Frontal cortex (tissue), 4 donors: Measurements from ENCODE around the gene PBX3. TPM values are rescaled to one million over a fixed set of nuclear protein-coding genes. Genes with fewer than 3 reads are reported as not detected.

Experiments
- DNase-seq, 2 donors: peaks; one replicate each; pipeline ENCODE4 v3.0.0; 2012; ENCODE audit warnings: low spot score in 2 of 2
- FAIRE-seq: peaks from 2 replicates; lab custom pipeline; 2012; peaks lifted over from hg19 to GRCh38; lab: Jason Lieb, UNC
- total RNA-seq: library from RNA; depleted of rRNA; stranded (reverse); fragments of >200 nt; gene quantifications from one replicate; pipeline ENCODE4 v1.2.3, GENCODE V29; 2014
- donor health status: control.
- donor health status: control.
- donor health status: control.

The PBX3 gene
- total RNA-seq, result 37.5 TPM

- peak; percentile 64 to 80 for DNase-seq
- FAIRE-seq, result no peak
Measured at GRCh38 chr9:125747053-125747764, at the start of gene PBX3. TSS of gene PBX3 (plus strand) at chr9:125747373.

GRCh38 chr9:125699870-125700269 lies 47.3 kb upstream of the PBX3 start:
- FAIRE-seq (no peak), DNase-seq (no peak)

GRCh38 chr9:125700791-125701190 lies 46.4 kb upstream of the PBX3 start:
- no peak for FAIRE-seq
- DNase-seq, result no peak

- FAIRE-seq (no peak), DNase-seq (no peak)
Measured at GRCh38 chr9:125701351-125701750, 45.8 kb upstream of the PBX3 start.

- no peak for FAIRE-seq
- no peak for DNase-seq
Measured at GRCh38 chr9:125703662-125704061, 43.5 kb upstream of the PBX3 start.

- FAIRE-seq (no peak), DNase-seq (no peak)
Measured at GRCh38 chr9:125705893-125706292, 41.3 kb upstream of the PBX3 start.

GRCh38 chr9:125706651-125707471 lies 40.3 kb upstream of the PBX3 start, which contains the start of gene MAPKAP1:
TSS of gene MAPKAP1 (minus strand) at chr9:125707208. CDS start at chr9:125672574, 34,634 bp downstream.
- FAIRE-seq, result no peak
- peak; percentile 93 to 97 for DNase-seq

GRCh38 chr9:125707472-125707804 lies 39.7 kb upstream of the PBX3 start:
- no peak for FAIRE-seq
- no peak for DNase-seq

- FAIRE-seq (no peak), DNase-seq (no peak)
Measured at GRCh38 chr9:125726456-125727132, 20.6 kb upstream of the PBX3 start.

GRCh38 chr9:125730168-125730567 lies 17.0 kb upstream of the PBX3 start:
- FAIRE-seq (no peak), DNase-seq (no peak)

- DNase-seq (no peak), FAIRE-seq (no peak)
Measured at GRCh38 chr9:125732562-125732961, 14.6 kb upstream of the PBX3 start.

GRCh38 chr9:125739436-125739835 lies 7.7 kb upstream of the PBX3 start:
- FAIRE-seq (no peak), DNase-seq (no peak)

GRCh38 chr9:125742657-125743056 lies 4.5 kb upstream of the PBX3 start:
- DNase-seq, result no peak
- FAIRE-seq, result no peak

GRCh38 chr9:125743682-125744428 lies 3.3 kb upstream of the PBX3 start:
- no peak for FAIRE-seq
- no peak for DNase-seq

GRCh38 chr9:125744616-125745015 lies 2.6 kb upstream of the PBX3 start:
- no peak for FAIRE-seq
- DNase-seq, result no peak

GRCh38 chr9:125745018-125745417 lies 2.2 kb upstream of the PBX3 start:
- no peak for FAIRE-seq
- no peak for DNase-seq

- FAIRE-seq (no peak), DNase-seq (no peak)
Measured at GRCh38 chr9:125745682-125746016, 1.5 kb upstream of the PBX3 start.

GRCh38 chr9:125746017-125746773 lies 978 bp upstream of the PBX3 start:
- no peak for FAIRE-seq

GRCh38 chr9:125746774-125747052 lies 460 bp upstream of the PBX3 start:
- FAIRE-seq (no peak), DNase-seq (no peak)

More at GRCh38 chr9:125746017-125746773, 978 bp upstream of the PBX3 start:
- peak; percentile 91 to 97 for DNase-seq
